Spleen (tissue), 3 donors: Measurements from ENCODE around the gene INAVA.

Experiments
- POLR2A ChIP-seq, 3 donors: fragments of 450-650 bp; IDR thresholded peaks; one replicate each; pipeline ENCODE4 v1.5.1; 2017; ENCODE audit warnings: antibody characterized with exemption in 3 of 3, mild to moderate bottlenecking in 1 of 3
- POLR2AphosphoS5 ChIP-seq, 3 donors: sonication (generic); formaldehyde crosslinking; IDR thresholded peaks; one replicate each; pipeline ENCODE4 v1.5.1; 2017; ENCODE audit warnings: antibody characterized with exemption in 3 of 3

- TF ChIP-seq POLR2AphosphoS5 (IDR thresholded peaks at IDR 0.05) (no peak), POLR2A (IDR thresholded peaks at IDR 0.05) (no peak)
Observed at GRCh38 chr1:200892958-200893357, 1.7 kb upstream of the INAVA start.
